GM19328 (cell line): ENCODE measurements around the gene CCL26.
"Not testable (repeated sequence)": the region's sequence is repeated elsewhere in the genome, so short reads cannot be mapped to it uniquely, and the experiment has no call there.

ENCODE experiments used
- ATAC-seq: cut with Tn5 transposase; IDR thresholded peaks from one replicate; pipeline ENCODE4 v1.9.1; 2021; ENCODE audit warnings: mild to moderate bottlenecking, moderate library complexity; ENCODE audit not compliant: unreplicated experiment

Gene CCL26

GRCh38 chr7:75793676-75794075 is 21.7 kb upstream of the CCL26 start:
- no peak for ATAC-seq

GRCh38 chr7:75792567-75792966 is 20.6 kb upstream of the CCL26 start:
- not testable (repeated sequence) for ATAC-seq

GRCh38 chr7:75789361-75789924 is 17.4 kb upstream of the CCL26 start:
- ATAC-seq = no peak

- ATAC-seq = not testable (repeated sequence)
These were observed 16.3 kb upstream of the CCL26 start for GRCh38 chr7:75788154-75788847.

GRCh38 chr7:75783058-75783457 is 11.0 kb upstream of the CCL26 start:
- ATAC-seq = not testable (repeated sequence)

- not testable (repeated sequence) for ATAC-seq
These were observed 8.7 kb upstream of the CCL26 start for GRCh38 chr7:75780647-75781273.

- ATAC-seq = not testable (repeated sequence)
These were observed 7.5 kb upstream of the CCL26 start for GRCh38 chr7:75779516-75779915.

- ATAC-seq = not testable (repeated sequence)
These were observed 7.0 kb upstream of the CCL26 start for GRCh38 chr7:75779035-75779434.

GRCh38 chr7:75776295-75776971 is 4.4 kb upstream of the CCL26 start:
- no peak for ATAC-seq

- not testable (repeated sequence) for ATAC-seq
These were observed 1.9 kb upstream of the CCL26 start for GRCh38 chr7:75773958-75774357.

- no peak for ATAC-seq
These were observed 787 bp downstream of the CCL26 start for GRCh38 chr7:75771224-75771623.

- ATAC-seq = no peak
These were observed 9.6 kb downstream of the CCL26 start for GRCh38 chr7:75762350-75762917.

- not testable (repeated sequence) for ATAC-seq
These were observed 10.2 kb downstream of the CCL26 start for GRCh38 chr7:75761801-75762200.

GRCh38 chr7:75758491-75758890 is 13.5 kb downstream of the CCL26 start:
- no peak for ATAC-seq

- ATAC-seq = no peak
These were observed 14.2 kb downstream of the CCL26 start for GRCh38 chr7:75757860-75758259.

GRCh38 chr7:75756991-75757676 is 14.9 kb downstream of the CCL26 start:
- ATAC-seq = no peak

GRCh38 chr7:75756206-75756990 is 15.6 kb downstream of the CCL26 start:
- ATAC-seq = no peak

- ATAC-seq = no peak
These were observed 28.6 kb downstream of the CCL26 start for GRCh38 chr7:75743455-75743859.

- no peak for ATAC-seq
These were observed 31.0 kb downstream of the CCL26 start for GRCh38 chr7:75740846-75741497.
